HepG2 (cell line): Measurements from ENCODE around the gene ZBTB46. TPM values are rescaled to one million over a fixed set of nuclear protein-coding genes. Genes with fewer than 3 reads are reported as not detected.

Experiments used
- ATAC-seq: fragments of 200-7000 bp; cut with Tn5 transposase; 3 replicates; pipeline ENCODE4 v1.9.1; 2020; ENCODE audit warnings: mild to moderate bottlenecking, moderate library complexity
- BruUV-seq: library from RNA; stranded (reverse); fragments of 400-500 nt; replicated peaks from 2 replicates; lab custom pipeline; 2021; lab: Mats Ljungman, UMichigan
- CTCF ChIA-PET: fragments of 300-600 bp; formaldehyde crosslinking; extraction: SDS; loops from one replicate; lab custom pipeline; 2021; ENCODE audit warnings: low total read pairs, inconsistent platforms, low intra/inter-chr PET ratio; lab: Yijun Ruan, JAX
- POLR2A ChIA-PET: fragments of 350-600 bp; sonication (Branson Sonifier 250); formaldehyde crosslinking; loops from one replicate; lab custom pipeline; 2020; ENCODE audit warnings: antibody characterized with exemption, inconsistent platforms; lab: Yijun Ruan, JAX
- DNase-seq: peaks from one replicate; pipeline ENCODE4 v3.0.0-alpha.2; 2015; ENCODE audit warnings: low spot score
- FAIRE-seq: peaks from 3 replicates; lab custom pipeline; 2011; peaks lifted over from hg19 to GRCh38; lab: Jason Lieb, UNC
- H2AFZ ChIP-seq: one replicate; pipeline ENCODE4 v1.6.1; 2011; ENCODE audit warnings: low read length, inconsistent platforms
- H3K27ac ChIP-seq: fragments of 300-600 bp; 3 replicates; pipeline ENCODE4 v1.8.0; 2011; ENCODE audit warnings: mixed run types, mild to moderate bottlenecking, mixed read lengths, low read length, inconsistent platforms; ENCODE audit not compliant: insufficient read depth; ENCODE audit errors: extremely low read length
- H3K27me3 ChIP-seq, 2 experiments: fragments of 200-600 bp in 1 of 2; 2 replicates in 1 of 2; 3 replicates in 1 of 2; pipeline versions ENCODE4 v1.6.0 to v1.8.0; 2011; ENCODE audit warnings: low read length in 2 of 2, mild to moderate bottlenecking in 2 of 2, moderate library complexity in 2 of 2, inconsistent platforms in 1 of 2; ENCODE audit not compliant: insufficient read depth in 2 of 2, control insufficient read depth in 1 of 2
- H3K36me3 ChIP-seq, 2 experiments: fragments of 200-600 bp in 1 of 2; replicated peaks in 1 of 2; 2 replicates in 1 of 2; 3 replicates in 1 of 2; pipeline versions ENCODE4 v1.5.1 to v1.8.0; 2011; ENCODE audit warnings: low read length in 2 of 2, inconsistent platforms in 1 of 2; ENCODE audit not compliant: insufficient read depth in 2 of 2, control insufficient read depth in 1 of 2
- H3K4me1 ChIP-seq: 2 replicates; pipeline ENCODE4 v1.5.1; 2012; ENCODE audit warnings: low read length, inconsistent platforms; ENCODE audit not compliant: insufficient read depth
- H3K4me2 ChIP-seq: 2 replicates; pipeline ENCODE4 v1.6.0; 2011; ENCODE audit warnings: low read depth, low read length, inconsistent platforms
- H3K4me3 ChIP-seq, 3 experiments: fragments of 200-600 bp in 1 of 3; sonication (generic), shearing (Covaris generic) in 1 of 3; replicated peaks in 1 of 3; 2 replicates each; pipeline ENCODE4 v1.5.1; 2011 to 2016; ENCODE audit warnings: low read length in 3 of 3, inconsistent platforms in 2 of 3, low read depth in 2 of 3, mild to moderate bottlenecking in 2 of 3, control low read depth in 1 of 3, mixed read lengths in 1 of 3; ENCODE audit not compliant: insufficient read depth in 1 of 3
- H3K79me2 ChIP-seq: one replicate; pipeline ENCODE4 v1.6.1; 2011; ENCODE audit warnings: low read length, inconsistent platforms; ENCODE audit not compliant: insufficient read depth
- H3K9ac ChIP-seq: 2 replicates; pipeline ENCODE4 v1.6.0; 2011; ENCODE audit warnings: mild to moderate bottlenecking, low read depth, low read length, inconsistent platforms; ENCODE audit not compliant: insufficient read depth
- H3K9me3 ChIP-seq: 2 replicates; pipeline ENCODE4 v1.5.1; 2012; ENCODE audit warnings: mild to moderate bottlenecking, low read length
- H4K20me1 ChIP-seq: 2 replicates; pipeline ENCODE4 v1.6.0; 2011; ENCODE audit warnings: inconsistent platforms, mild to moderate bottlenecking, low read length, moderate library complexity; ENCODE audit not compliant: insufficient read depth
- BRD4 ChIP-seq: sonication (generic); formaldehyde crosslinking; IDR thresholded peaks from 2 replicates; pipeline ENCODE4 v1.4.0; 2020; ENCODE audit warnings: missing genetic modification reagents
- FUBP1 ChIP-seq: sonication (generic); formaldehyde crosslinking; IDR thresholded peaks from 2 replicates; pipeline ENCODE4 v1.5.1; 2020; ENCODE audit warnings: missing genetic modification reagents, mild to moderate bottlenecking, borderline replicate concordance
- LCORL ChIP-seq, 2 experiments: fragments of 450-650 bp in 1 of 2; sonication (generic) in 1 of 2; formaldehyde crosslinking in 1 of 2; IDR thresholded peaks; 2 replicates each; pipeline versions ENCODE4 v1.5.0 to v1.6.1; 2017 to 2020; ENCODE audit warnings: antibody characterized with exemption in 1 of 2, missing genetic modification reagents in 1 of 2
- POLR2A ChIP-seq, 2 experiments: IDR thresholded peaks; 2 replicates each; pipeline ENCODE4 v1.6.1; 2011; ENCODE audit warnings: low read depth in 2 of 2, low read length in 2 of 2, mild to moderate bottlenecking in 1 of 2, moderate library complexity in 1 of 2; ENCODE audit not compliant: insufficient read depth in 1 of 2
- REPIN1 ChIP-seq: sonication (generic); formaldehyde crosslinking; IDR thresholded peaks from 2 replicates; pipeline ENCODE4 v1.8.0; 2022; ENCODE audit warnings: missing genetic modification reagents, low read depth, mild to moderate bottlenecking, borderline replicate concordance
- RXRB ChIP-seq: IDR thresholded peaks from 2 replicates; pipeline ENCODE4 v1.6.1; 2016; ENCODE audit warnings: borderline replicate concordance, missing genetic modification reagents, missing compliant biosample characterization
- SOX6 ChIP-seq, 2 experiments: fragments of 450-650 bp in 1 of 2; sonication (generic) in 1 of 2; formaldehyde crosslinking in 1 of 2; IDR thresholded peaks; 2 replicates each; pipeline versions ENCODE4 v1.4.0 to v1.6.1; 2017 to 2020; ENCODE audit warnings: antibody characterized with exemption in 1 of 2, mild to moderate bottlenecking in 1 of 2, missing genetic modification reagents in 1 of 2
- THAP7 ChIP-seq: sonication (generic); formaldehyde crosslinking; IDR thresholded peaks from 2 replicates; pipeline ENCODE4 v1.8.1; 2023; ENCODE audit warnings: mild to moderate bottlenecking, missing genetic modification reagents
- ZBTB37 ChIP-seq: sonication (generic); formaldehyde crosslinking; IDR thresholded peaks from 2 replicates; pipeline ENCODE4 v1.4.0; 2020; ENCODE audit warnings: mild to moderate bottlenecking, missing genetic modification reagents
- ZFX ChIP-seq: sonication (generic); formaldehyde crosslinking; IDR thresholded peaks from 2 replicates; pipeline ENCODE4 v1.4.0; 2020; ENCODE audit warnings: mild to moderate bottlenecking, low read depth, missing genetic modification reagents, moderate library complexity
- ZFY ChIP-seq: sonication (generic); formaldehyde crosslinking; IDR thresholded peaks from 2 replicates; pipeline ENCODE4 v1.4.0; 2020; ENCODE audit warnings: missing genetic modification reagents
- ZNF101 ChIP-seq: sonication (generic); formaldehyde crosslinking; IDR thresholded peaks from 2 replicates; pipeline ENCODE4 v1.4.0; 2020; ENCODE audit warnings: mild to moderate bottlenecking, low read depth, missing genetic modification reagents, borderline replicate concordance
- ZNF576 ChIP-seq: sonication (generic); formaldehyde crosslinking; IDR thresholded peaks from 2 replicates; pipeline ENCODE4 v1.4.0; 2020; ENCODE audit warnings: mild to moderate bottlenecking, missing genetic modification reagents
- ZNF589 ChIP-seq: sonication (generic); formaldehyde crosslinking; conservative IDR thresholded peaks from 2 replicates; pipeline ENCODE4 v1.8.0; 2022; ENCODE audit warnings: mild to moderate bottlenecking, moderate library complexity, missing genetic modification reagents
- ZNF607 ChIP-seq: sonication (generic); formaldehyde crosslinking; IDR thresholded peaks from 2 replicates; pipeline ENCODE4 v1.5.1; 2020; ENCODE audit warnings: missing genetic modification reagents, mild to moderate bottlenecking, borderline replicate concordance
- WGBS: methylation state at CpG from one replicate; pipeline ENCODE4 v1.1.6; 2017; ENCODE audit warnings: low lambda C conversion rate; 5-methylcytosine and 5-hydroxymethylcytosine counted together
- in situ Hi-C: cut with HindIII; loops from 2 replicates; pipeline ENCODE4 v1.10.0; 2017; ENCODE audit warnings: low pct_unique_long_range_greater_than_20kb; ENCODE audit not compliant: extremely low pct_ligation_motif_present
- intact Hi-C: fragments of 100-400 bp; cut with micrococcal nuclease; formaldehyde crosslinking; loops from one replicate; pipeline ENCODE4 v1.10.0; 2022; ENCODE audit not compliant: unreplicated experiment
- polyA plus RNA-seq, 8 experiments: library from polyadenylated mRNA; depleted of rRNA in 3 of 8; stranded (reverse) in 7 of 8; unstranded in 1 of 8; fragments of >200 nt; fragmentation: Illumina TruSeq in 4 of 8; extraction: Trizol in 4 of 8; gene quantifications; 2 replicates each; pipeline versions ENCODE4 v1.2.1 to v1.2.3, GENCODE V29; 2011 to 2016; ENCODE audit warnings: low read depth in 4 of 8, missing spikeins in 1 of 8, mixed read lengths in 1 of 8; ENCODE audit not compliant: insufficient read depth in 1 of 8
- total RNA-seq, 5 experiments: library from RNA; depleted of rRNA; stranded (reverse); fragments of >200 nt; fragmentation: Illumina TruSeq; extraction: Trizol; gene quantifications; 2 replicates each; pipeline ENCODE4 v1.2.3, GENCODE V29; 2016; ENCODE audit warnings: low read depth in 1 of 5
- TF ChIP-seq, protein P1 (sequence below): IDR thresholded peaks from 2 replicates; pipeline ENCODE4 v1.6.1; 2012; ENCODE audit warnings: inconsistent platforms

Gene ZBTB46
- total and polyA plus RNA-seq, 2 of the 13 experiments (the other 11 are each of a cell fraction or from before 2014, with no cell fraction given), result 1.6 to 13.5 TPM

- DNase-seq (no peak), FAIRE-seq (no peak), ATAC-seq (peak; percentile 27)
- Histone ChIP-seq H3K9me3 (no peaks in the 10 kb centered on the region), H3K27me3 (no peaks in the 10 kb centered on the region), H3K79me2 (peaks cover 9% of the 10 kb centered on the region), H3K4me1 (peaks cover 82% of the 10 kb centered on the region), H3K4me3 (peak overlapping the region in 1 of 3 experiments; percentile 8; a peak in 1 of 6 replicates), H3K27ac (peak overlapping the region; percentile 19), H3K9ac (peak overlapping the region; percentile 26; the same call in 1 of the 2 replicates), H3K4me2 (peak overlapping the region; percentile 77), H4K20me1 (no peaks in the 10 kb centered on the region), H3K36me3 (peaks cover 17 to 27% of the 10 kb centered on the region in 2 experiments), H2AFZ (no peak overlapping the region)
- intact Hi-C loops, result loop anchor here (10.0 kb wide), 1 partner anchor 119 kb away; the partner anchor contains the start of genes ABHD16B and TPD52L2
- ChIA-PET POLR2A (interaction anchor here (0.9 to 2.7 kb wide), 5 partner anchors 12 to 208 kb away, joined by 4 to 9 read pairs (median 8); partner anchors contain the start of genes ARFRP1, TPD52L2 and ZGPAT), CTCF (no interaction called here)
- 58% methylated on average over 19 of the region's 26 CpGs for WGBS
- in situ Hi-C loops, result no loop called here
- BruUV-seq, result no TSS peak
- TF ChIP-seq THAP7 (CRISPR knock-in tag) (no peak), ZNF607 (CRISPR knock-in tag) (0 out of 2 replicates have a peak, but pooled peaks have one; percentile 37), ZFX (CRISPR knock-in tag) (peak; percentile 64), ZNF101 (CRISPR knock-in tag) (no peak), FUBP1 (CRISPR knock-in tag) (no peak), BRD4 (CRISPR knock-in tag) (no peak), REPIN1 (CRISPR knock-in tag) (peak; percentile 27; the same call in 1 of the 2 replicates), ZFY (no peak), ZNF576 (peak; percentile 39; the same call in 1 of the 2 replicates), POLR2A (IDR thresholded peaks at IDR 0.05; ENCODE audit: insufficient read depth in 1 of 2, low read depth in 2 of 2, low read length in 2 of 2) (peak in 1 of 2 experiments; percentile 45; a peak in 2 of 4 replicates), SOX6 (IDR thresholded peaks at IDR 0.05) (no peak), SOX6 (CRISPR knock-in tag; IDR thresholded peaks at IDR 0.05) (peak; percentile 19; the same call in 1 of the 2 replicates), LCORL (IDR thresholded peaks at IDR 0.05) (no peak), LCORL (CRISPR knock-in tag; IDR thresholded peaks at IDR 0.05) (peak; percentile 56; the same call in 1 of the 2 replicates), RXRB (CRISPR knock-in tag) (0 out of 2 replicates have a peak, but pooled peaks have one; percentile 17), ZNF589 (CRISPR knock-in tag) (no peak), ZBTB37 (CRISPR knock-in tag) (no peak; the same call in 1 of the 2 replicates)
- TF ChIP-seq, protein P1, sequence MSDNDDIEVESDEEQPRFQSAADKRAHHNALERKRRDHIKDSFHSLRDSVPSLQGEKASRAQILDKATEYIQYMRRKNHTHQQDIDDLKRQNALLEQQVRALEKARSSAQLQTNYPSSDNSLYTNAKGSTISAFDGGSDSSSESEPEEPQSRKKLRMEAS, result 0 out of 2 replicates have a peak, but pooled peaks have one; percentile 21
Measured at GRCh38 chr20:63745961-63746731, 84.9 kb downstream of the ZBTB46 start.
